NT2/D1 (cell line): ENCODE results near the gene TMEM40.

Source experiments
- SUZ12 ChIP-seq: IDR thresholded peaks from 2 replicates; pipeline ENCODE4 v1.6.1; 2011; ENCODE audit not compliant: insufficient read length, insufficient read depth; ENCODE audit errors: extremely low read depth
- YY1 ChIP-seq: IDR thresholded peaks from 2 replicates; pipeline ENCODE4 v1.6.1; 2011; ENCODE audit not compliant: insufficient read length, insufficient read depth
- ZNF274 ChIP-seq: IDR thresholded peaks from 2 replicates; pipeline ENCODE4 v1.6.1; 2011; ENCODE audit warnings: mild to moderate bottlenecking, low read depth, low read length

DNA sequence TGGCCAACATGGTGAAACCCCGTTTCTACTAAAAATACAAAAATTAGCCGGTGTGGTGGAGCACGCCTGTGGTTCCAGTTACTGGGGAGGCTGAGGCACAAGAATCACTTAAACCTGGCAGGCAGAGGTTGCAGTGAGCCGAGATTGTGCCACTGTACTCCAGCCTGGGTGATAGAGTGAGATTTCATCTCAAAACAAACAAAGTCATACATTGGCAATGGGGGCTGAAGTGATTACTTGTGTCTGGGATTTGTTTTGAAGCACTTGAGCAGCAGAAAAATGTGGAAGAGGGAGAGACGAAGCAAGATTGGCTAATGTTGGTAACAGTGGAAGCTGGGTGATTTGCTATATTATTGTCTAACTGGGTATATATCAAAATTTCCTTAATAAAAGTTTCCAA is 13.4 kb upstream of the TMEM40 start:
- TF ChIP-seq YY1, result no peak
- no peak for TF ChIP-seq ZNF274
- TF ChIP-seq SUZ12, result no peak
